HG03097 (cell line): ENCODE data around the gene DRG2.

Experiments
- ATAC-seq: cut with Tn5 transposase; IDR thresholded peaks from one replicate; pipeline ENCODE4 v1.9.1; 2021; ENCODE audit not compliant: unreplicated experiment, low FRiP score

The DRG2 gene

DNA sequence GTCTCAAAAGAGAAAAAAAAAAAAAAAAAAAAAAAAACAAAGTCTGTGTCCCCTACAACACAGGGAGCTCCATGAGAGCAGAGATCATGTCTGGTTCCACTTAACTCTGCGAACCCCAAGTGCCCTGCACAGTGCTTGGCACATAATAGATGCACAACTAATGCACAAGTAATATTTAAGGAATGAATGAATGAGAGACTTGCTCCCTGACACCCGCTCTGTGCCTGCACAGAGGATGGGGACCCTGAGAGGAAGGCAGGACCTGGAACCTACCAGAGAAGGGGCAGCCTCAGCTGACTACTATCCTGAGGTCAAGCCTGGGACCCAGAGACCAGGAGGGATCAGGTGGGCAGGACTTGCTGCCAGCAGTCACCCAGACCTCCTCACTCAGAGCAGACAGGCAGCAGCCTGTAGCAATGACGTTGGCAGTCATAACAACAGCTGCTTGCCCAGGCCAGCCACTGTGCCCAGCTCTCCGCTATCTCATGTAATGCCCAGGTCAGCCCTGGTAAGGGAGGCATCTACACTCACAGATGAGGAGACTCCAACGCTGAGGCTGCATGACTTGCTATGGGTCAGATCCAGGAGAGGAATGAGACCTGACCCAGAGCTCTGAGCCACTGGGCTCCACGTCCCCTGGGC, 23.7 kb downstream of the DRG2 start:
- ATAC-seq: no peak

DNA sequence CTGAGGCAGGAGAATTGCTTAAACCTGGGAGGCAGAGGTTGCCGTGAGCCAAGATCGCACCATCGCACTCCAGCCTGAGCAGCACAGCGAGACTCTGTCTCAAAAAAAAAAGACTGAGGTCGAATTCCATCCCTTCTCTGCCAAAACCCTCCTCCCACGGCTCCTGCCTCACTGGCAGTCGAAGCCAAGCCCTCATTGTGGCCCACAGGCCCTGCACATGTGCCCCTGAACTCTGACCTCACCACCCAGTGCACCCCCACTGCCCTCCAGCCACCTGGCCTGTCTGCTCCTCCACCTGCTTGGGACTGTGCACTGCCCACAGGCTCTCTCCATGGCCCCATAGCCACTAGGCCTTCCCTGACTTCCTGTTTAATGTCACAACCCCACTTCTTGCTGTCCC, 27.8 kb downstream of the DRG2 start:
- ATAC-seq: no peak

DNA sequence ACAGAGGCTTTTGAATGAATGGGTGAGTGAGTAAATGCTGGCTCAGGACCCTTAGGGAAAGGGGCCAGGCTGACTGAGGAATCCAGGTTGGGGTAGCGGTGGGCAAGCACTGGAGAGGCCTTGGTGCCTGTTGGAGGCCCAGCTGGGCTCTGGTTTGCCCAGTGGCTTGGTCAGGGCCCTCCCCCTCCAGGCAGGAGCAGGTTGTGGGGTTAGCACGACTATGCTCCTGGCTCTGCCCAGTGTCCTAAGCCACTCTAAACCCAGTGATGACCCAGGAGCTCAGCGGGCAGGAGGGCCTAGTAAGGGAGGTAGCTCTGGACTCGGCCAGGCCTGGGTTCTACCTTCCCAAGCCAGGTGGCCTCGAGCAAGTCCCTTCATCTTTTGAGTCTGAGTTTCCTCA, 28.3 kb downstream of the DRG2 start:
- ATAC-seq: no peak

DNA sequence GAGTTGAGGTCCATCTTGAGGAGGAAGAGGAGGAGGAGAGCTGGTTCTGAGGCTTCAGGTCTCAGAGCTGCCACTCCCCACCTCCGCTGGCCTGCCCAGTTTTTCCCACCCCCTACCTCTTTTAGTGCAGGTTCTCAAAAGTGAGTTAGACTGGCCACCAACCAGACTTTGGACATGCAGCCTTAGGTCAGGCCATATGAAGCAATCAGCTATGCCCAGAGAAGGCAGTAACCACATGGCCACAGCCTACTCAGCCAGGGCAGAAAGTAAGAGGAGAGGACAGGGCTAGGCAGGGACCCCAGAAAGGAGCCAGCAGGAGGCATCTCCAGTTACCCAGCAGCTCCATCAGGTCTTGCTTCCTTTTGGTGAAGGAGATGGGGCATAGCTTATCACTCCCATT, 29.8 kb downstream of the DRG2 start:
- no peak for ATAC-seq

DNA sequence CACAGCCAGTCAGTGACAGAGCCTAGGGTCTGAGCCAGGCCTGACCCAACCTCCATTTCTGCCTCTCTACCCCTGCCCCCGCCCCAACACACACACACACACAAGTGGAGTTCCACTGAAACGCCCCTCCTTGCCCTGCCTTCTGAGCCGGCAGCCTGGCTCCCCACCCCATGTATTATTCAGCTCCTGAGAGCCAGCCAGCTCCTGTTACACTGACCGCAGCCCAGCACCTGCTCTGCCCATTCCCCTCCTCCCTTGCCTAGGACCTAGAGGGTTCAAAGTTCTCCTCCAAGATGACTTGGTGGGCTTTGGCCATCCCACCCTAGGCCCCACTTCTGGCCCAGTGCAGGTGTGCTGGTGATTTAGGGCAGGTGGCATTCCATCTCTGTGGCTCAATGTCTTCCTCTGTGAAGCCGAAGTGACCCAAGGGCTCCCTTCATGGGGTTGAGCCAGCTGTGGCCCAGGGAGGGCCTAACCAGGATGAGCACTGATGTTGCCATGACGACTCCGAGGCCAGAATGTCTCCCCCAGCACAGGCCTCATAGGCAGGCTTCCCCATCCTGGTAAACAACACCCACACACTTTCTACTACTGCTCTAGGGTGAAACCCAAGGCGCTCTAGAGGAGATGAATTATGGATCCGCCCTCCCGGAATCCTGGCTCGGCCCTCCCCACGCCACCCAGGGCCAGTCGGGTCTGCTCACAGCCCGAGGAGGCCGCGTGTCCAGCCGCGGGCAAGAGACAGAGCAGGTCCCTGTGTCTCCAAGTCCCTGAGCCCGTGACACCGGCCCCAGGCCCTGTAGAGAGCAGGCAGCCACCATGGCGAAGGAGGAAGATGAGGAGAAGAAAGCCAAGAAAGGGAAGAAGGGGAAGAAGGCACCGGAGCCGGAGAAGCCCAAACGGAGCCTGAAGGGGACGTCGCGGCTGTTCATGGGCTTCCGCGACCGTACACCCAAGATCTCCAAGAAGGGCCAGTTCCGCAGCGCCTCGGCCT, 30.5 kb downstream of the DRG2 start:
- no peak for ATAC-seq

DNA sequence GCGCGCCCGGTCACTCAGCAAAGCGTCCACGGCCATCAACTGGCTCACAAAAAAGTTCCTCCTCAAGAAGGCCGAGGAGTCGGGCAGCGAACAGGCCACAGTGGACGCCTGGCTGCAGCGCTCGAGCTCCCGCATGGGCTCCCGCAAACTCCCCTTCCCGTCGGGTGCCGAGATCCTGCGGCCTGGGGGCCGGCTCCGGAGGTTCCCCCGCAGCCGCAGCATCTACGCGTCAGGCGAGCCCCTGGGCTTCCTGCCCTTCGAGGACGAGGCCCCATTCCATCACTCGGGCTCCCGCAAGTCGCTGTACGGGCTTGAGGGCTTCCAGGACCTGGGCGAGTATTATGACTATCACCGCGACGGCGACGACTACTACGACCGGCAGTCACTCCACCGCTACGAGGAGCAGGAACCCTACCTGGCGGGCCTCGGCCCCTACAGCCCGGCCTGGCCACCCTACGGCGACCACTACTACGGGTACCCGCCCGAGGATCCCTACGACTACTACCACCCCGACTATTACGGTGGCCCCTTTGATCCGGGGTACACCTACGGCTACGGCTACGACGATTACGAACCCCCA, 31.5 kb downstream of the DRG2 start:
- no peak for ATAC-seq

DNA sequence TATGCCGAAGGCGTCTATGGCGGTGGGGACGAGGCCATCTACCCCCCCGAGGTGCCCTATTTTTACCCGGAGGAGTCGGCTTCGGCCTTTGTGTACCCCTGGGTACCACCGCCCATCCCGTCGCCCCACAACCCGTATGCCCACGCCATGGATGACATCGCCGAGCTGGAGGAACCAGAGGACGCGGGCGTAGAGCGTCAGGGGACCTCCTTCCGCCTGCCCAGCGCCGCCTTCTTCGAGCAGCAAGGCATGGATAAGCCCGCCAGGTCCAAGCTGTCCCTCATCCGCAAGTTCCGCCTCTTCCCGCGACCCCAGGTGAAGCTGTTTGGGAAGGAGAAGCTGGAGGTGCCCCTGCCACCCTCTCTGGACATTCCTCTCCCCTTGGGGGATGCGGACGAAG, 32.2 kb downstream of the DRG2 start:
- no peak for ATAC-seq

DNA sequence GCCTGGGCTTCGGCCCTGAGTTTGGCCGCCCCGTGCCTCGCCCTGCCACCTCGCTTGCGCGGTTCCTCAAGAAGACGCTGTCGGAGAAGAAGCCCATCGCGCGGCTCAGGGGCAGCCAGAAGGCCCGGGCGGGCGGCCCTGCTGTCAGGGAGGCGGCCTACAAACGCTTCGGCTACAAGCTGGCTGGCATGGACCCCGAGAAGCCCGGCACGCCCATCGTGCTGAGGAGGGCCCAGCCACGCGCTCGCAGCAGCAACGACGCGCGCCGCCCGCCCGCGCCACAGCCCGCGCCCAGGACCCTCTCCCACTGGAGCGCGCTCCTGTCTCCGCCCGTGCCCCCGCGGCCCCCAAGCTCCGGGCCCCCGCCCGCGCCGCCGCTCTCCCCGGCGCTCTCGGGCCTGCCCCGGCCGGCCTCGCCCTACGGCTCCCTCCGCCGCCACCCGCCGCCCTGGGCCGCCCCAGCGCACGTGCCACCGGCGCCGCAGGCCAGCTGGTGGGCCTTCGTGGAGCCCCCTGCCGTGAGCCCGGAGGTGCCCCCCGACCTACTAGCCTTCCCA, 32.8 kb downstream of the DRG2 start:
- no peak for ATAC-seq

DNA sequence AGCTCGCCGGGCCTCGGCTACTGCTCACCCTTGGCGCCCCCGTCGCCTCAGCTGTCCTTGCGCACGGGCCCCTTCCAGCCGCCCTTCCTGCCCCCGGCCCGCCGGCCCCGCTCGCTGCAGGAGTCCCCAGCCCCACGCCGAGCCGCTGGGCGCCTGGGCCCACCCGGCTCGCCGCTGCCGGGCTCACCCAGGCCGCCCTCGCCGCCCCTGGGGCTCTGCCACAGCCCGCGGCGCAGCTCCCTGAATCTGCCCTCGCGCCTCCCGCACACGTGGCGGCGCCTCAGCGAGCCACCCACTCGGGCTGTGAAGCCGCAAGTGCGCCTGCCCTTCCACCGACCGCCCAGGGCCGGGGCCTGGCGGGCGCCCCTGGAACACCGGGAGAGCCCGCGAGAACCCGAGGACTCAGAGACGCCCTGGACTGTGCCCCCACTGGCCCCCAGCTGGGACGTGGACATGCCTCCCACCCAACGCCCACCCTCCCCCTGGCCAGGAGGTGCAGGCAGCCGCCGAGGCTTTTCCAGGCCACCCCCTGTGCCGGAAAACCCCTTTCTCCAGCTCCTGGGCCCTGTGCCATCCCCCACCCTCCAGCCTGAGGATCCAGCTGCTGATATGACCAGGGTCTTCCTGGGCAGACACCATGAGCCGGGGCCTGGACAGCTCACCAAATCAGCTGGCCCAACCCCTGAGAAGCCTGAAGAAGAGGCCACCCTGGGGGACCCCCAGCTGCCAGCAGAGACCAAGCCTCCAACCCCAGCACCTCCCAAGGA, 33.6 kb downstream of the DRG2 start:
- ATAC-seq: no peak

DNA sequence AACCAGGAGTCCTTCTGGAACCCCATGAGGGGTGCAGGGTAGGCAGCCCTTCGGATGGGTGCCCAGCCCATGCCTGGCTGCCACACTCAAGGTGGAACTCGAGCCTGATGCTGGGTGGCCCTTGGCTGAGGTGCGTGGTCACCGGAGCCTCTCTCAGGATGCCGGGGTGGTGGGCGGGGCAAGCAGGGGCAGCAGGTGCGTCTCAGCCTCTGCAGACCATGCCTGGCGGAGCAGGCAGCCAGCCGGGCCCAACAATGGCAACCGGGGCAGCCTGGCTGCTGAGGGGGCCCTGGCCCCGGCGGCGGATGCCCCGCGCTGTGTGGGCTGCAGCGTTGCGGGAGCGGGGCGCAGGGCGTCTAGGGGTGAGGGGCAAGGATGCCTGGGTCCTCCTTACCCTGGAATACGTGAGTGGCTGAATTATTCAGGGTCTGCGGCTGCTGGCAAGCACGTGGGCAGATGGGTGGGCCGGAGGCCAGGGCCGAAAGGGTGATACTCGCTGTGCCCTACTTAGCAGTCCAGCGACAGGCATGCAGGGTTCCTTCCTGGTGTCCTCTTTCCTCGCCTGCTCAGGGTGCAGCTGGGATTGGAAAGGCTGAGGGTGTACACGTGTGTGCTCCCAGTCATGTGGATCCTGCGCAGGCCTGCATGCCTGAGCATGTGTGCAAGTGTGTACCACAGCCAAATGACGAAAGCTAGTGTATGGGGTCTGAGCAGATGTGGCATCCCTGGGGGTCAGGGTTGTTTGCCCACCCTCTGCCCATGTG, 35.4 kb downstream of the DRG2 start:
- no peak for ATAC-seq

DNA sequence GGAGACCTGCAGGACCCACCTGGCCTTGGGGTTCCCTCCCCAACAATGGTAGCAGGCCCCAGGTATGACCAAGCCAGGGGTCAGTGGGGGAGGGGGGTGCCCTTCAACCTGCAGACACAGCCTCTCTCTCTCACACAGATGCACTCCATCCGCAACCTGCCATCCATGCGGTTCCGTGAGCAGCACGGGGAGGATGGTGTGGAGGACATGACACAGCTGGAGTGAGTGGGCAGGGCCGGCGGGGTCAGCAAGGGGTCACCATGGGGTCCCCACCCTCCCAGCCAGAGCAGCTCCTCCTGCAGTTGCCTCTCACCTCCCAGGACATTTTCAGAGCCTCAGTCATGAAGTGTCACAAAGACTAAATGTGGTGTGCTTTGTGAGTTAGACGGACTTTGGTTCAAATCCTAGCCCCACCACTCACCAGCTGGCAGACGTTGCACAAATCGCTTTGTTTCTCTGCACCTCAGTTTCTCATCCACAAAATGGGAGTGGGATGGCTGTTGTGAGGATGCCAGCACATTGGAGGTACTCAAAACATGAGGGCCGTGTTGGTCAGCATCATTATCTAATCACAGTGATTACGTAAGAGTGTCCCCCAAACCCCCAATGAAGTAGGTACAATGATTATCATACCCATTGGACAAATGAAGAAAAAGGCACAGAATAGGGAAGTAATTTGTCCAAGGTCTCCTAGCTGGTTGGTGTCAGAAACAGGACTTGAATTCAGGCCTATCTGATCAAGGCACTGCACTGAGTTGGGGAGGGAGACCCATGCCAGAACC, 36.8 kb downstream of the DRG2 start:
- ATAC-seq: no peak

DNA sequence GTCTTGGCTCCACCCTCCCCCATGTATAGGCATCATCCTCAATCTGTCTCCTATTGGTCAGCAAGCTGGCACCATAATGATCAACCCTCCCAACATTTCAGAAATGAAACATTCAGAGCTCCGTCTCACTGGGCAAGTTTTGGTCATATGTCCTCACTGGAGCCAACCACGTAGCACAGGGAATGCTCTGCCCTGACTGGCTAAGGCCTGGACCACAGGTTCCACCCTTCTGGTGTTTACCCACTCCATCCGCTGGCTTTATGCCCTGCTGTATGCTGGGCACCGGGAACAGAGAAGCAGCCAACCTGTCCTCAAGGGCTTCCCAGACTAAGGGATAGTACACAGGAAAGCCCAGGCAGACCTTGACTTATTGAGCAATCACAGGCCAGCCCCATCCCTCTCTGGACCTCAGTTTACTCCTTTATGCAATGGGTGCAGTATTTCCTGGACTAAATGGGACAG, 41.3 kb downstream of the DRG2 start:
- no peak for ATAC-seq

DNA sequence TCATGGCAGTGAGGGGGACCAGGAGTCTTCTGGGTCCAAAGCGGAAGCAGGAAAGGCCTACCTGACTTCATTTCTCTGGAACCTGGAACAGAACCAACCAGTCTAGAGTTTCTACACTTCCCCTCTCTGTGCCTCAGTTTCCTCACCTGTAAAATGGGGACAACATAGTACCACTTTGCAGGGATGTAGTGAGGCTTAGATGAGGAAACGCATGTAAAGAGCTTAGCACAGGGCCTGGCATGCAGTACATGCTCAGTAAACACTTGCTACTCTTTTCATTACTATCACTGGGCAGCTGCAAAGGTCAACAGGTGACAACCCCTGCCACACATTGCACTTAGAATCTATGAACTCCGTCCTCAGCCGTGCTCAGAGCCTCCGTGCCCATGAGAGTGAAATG, 45.0 kb downstream of the DRG2 start:
- no peak for ATAC-seq

DNA sequence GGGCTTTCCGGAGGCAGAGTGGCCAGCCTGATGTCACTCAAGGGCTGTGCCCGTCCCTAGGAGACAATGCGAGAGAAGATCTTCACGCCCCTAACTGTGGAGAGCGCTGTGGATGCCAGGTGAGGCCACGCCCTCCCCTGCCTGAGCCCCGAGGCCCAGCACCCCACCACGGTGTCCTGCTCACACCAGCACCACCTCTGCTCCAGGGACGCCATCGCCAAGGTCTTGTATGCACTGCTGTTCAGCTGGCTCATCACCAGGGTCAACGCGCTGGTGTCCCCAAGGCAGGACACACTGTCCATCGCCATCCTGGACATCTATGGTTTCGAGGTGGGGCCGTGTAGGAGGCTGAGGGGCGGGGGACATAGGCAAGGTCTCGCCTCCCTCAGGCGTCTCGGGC, 48.6 kb downstream of the DRG2 start:
- no peak for ATAC-seq

DNA sequence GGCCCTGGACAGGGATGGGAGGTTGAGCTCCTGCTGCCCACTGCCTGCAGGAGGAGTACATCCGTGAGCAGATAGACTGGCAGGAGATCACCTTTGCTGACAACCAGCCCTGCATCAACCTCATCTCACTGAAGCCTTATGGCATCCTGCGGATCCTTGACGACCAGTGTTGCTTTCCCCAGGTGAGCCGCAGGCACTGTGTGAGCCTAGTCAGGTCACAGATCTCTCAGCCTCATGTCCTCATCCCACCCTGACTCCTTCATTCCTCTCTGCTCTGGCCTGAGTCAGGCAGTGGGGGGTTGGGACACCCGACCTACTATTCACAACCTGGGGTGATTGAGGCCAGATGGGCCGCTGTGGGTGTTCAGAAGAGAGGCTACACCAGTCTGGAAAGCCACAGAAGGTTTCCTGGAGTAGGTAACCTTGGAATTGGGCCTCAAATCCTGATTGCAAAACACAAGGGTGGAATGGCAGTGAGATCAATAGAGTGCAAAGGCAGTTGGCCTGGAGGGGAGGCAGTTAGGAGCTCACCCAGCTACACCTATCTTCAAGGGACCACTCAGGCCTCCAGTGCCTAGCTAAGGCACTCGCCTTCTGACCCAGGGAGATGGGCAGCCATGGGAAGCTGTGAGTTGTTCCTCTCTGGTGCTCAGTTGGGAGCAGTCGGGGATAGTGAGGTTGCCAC, 50.5 kb downstream of the DRG2 start:
- no peak for ATAC-seq

DNA sequence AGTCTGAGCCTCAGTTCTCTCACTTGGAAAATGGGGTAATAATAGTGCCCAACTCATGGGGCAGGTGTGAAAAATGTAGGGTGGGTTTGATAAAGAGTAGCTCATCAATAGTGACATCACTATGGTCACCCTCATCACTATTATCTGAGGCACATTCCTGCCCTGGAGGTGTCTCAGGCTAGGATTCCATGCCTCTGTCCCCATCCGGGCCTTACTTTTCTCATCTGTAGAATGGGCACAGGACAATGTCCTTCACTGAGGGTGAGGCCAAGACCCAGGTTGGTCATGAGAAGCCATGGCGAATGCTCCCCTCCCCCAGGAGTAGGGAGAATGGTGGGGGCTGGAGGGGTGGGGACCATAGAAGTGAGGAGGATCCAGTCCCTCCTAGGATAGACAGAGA, 51.3 kb downstream of the DRG2 start:
- no peak for ATAC-seq

DNA sequence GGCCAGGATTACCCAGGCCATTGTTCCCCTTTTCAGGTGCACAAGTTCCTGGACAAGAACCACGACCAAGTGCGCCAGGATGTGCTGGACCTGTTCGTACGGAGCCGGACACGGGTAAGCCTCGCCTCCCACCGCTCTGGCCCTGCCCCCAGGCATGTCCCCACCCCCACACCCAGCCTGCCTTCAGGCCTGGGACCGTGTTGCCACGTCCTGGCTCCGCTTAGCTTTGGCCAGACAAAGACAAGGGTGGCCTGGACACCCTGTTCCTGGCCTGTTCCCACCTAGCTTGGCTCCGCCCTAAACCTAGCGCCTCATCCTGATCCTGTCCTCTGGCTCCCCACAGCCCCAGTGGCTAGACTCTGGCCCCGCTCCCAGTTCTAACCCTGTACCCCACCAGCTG, 51.8 kb downstream of the DRG2 start:
- ATAC-seq: no peak

DNA sequence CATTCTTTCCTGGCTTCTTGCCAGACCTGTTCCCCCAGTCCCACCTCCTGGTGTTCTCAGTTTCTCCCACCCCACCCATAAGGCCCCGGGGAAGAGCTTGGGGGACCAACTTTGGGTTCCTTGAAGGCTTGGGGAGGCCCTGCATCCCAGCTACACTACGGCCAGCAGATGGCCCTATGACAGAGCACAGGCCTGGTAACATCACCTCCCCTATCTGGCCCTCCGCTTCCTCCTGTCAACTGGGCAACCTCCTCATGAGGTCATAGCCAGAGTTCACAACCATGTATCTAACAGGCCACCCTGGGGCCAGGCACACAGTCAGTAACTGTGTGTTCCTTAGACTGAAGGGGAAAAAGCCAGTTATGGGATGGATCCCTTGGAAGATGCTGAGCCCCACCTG, 52.2 kb downstream of the DRG2 start:
- no peak for ATAC-seq

DNA sequence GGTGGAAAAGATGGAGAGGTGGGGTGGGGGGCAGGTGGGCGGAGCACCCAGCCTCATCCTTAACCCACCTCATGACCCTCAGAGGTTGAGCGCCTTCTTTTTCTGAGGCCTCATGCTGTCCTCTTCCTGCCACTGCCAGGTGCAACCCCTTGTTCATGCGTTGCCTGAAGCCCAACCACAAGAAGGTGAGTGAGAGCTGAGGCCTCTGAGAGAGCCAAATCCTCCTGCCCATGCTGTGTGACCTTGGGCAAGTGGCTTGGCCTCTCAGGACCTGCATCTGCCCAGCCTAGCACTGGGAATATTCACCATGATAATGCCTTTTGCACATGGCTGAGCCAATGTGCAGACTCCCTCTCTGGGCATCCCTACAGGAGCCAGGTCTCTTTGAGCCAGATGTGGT, 52.9 kb downstream of the DRG2 start:
- no peak for ATAC-seq
